SU-DHL-6 (cell line): Measurements from ENCODE around the gene ZNF77.

Source experiments
- CTCF ChIP-seq: fragments of 200-600 bp; sonication (generic); IDR thresholded peaks from one replicate; pipeline ENCODE4 v1.5.1; 2017; ENCODE audit warnings: antibody characterized with exemption, mild to moderate bottlenecking, low read length, moderate library complexity; ENCODE audit not compliant: insufficient read depth, poor library complexity, severe bottlenecking
- EZH2phosphoT487 ChIP-seq: fragments of 200-600 bp; sonication (generic), shearing (Covaris generic); conservative IDR thresholded peaks from 2 replicates; pipeline ENCODE4 v1.6.1; 2018; ENCODE audit warnings: mild to moderate bottlenecking, antibody characterized with exemption, low read length, moderate library complexity, mixed read lengths

- TF ChIP-seq CTCF (no peak), EZH2phosphoT487 (no peak)
Measured at GRCh38 chr19:2902590-2903218, 42.1 kb downstream of the ZNF77 start.
